NCI-H226 (cell line): ENCODE measurements around the gene NPC1L1.
"Not testable (repeated sequence)": the region's sequence is repeated elsewhere in the genome, so short reads cannot be mapped to it uniquely, and the experiment has no call there.

ENCODE experiments used
- DNase-seq: peaks from one replicate; pipeline ENCODE4 v3.0.0-alpha.2; 2015

The NPC1L1 gene

DNA sequence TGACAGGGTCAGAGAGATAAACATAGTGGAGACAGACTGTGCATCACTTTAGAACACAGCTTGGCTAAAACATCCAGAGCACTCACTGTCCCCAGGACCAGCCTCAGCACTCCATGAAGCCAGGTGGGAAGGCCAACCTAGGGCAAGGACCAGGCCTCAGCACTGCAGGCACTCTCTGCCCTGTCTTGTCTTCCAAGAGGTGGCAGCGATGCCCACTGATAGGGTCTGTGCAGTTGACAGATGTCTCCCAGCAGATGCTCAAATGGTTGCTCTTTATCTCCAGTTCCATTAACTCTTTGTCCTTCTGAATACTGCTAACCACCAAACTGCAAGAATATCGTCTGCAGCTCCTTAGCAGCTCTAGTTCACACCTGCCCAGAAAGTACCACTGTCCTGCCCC is 23.5 kb upstream of the NPC1L1 start:
- no peak for DNase-seq

DNA sequence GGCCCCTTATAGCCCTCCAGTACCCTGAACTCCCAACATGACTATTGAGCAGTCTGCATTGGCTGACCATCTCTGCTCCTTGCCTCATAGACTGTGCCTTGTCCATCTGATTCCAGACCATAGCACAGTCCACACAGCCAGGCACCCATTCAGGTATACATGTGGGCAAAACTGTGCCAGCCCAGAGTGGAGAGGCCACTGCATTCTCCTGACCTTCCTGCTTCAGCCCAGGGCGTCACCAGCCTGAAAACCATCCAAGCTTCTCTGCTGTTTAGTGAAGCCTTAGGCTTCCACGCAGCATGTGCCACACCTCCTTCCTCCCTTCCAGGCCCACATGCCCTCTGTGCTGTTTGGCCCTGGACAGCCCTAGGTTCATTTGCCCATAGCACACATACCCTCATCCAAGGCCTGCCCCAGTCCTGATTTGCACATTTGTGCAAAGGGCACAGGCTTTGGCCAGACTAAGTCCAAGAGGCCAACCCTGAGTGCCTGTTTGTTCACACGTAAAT is 22.1 kb upstream of the NPC1L1 start:
- DNase-seq: no peak

DNA sequence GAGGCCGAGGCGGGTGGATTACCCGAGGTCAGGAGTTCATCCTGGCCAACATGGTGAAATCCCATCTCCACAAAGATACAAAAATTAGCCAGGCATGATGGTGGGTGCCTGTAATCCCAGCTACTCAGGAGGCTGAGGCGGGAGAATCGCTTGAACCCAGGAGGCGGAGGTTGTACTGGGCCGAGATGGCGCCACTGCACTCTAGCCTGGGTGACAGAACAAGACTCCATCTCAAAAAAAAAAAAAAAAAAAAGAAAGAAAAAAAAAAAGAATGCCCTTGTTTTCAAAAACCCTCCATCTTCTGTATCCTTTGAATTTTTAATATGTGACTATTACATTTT is 21.5 kb upstream of the NPC1L1 start:
- DNase-seq: not testable (repeated sequence)

DNA sequence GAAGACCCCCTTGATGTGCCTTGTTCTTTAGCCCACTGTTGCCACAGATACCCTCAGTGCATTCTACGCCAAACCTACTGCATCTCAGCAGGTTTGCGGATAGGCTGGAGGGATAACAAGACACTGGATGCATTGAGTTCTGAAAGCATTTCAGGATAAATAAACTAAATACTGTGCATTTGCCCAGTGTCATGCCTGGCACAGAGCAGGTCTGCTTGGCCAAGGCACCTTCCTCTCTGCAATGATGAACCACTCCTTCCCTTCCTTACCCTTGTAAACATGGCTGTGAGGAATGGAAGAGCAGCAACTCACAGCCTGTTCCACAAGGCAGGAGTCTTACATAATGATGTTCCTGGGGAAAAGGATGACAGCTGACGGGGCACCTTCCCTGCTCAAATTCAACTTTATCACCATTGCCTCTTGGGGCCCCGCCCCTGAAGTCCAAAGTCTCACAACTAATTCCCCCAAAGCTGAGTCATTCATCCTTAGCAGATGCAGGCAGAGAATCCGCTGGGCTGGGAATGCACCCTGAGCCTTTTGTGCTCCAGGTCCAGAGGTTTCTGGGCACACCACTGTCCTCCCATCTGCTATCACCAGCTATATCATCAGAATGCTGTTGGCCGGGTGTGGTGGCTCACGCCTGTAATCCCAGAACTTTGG is 21.0 kb upstream of the NPC1L1 start:
- peak; percentile 83 for DNase-seq

DNA sequence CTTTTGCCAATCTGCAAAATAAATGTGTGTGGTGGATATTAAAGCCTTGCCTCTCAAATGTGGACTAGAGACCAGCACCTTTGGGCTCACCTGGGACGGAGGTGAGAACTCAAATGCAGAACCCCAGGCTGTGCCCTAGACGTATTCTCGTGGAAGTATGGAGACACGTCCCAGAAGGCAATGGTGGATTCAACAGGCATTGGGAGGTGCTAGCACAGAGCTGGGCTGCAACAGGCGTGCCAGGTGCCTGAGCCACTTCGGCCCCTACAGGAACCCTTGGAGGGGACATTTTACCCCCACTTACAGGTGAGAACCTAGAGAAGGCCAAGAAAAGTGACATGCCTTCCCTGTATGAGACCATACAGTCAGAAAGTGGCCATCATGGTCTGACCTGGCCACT is 20.4 kb upstream of the NPC1L1 start:
- no peak for DNase-seq

DNA sequence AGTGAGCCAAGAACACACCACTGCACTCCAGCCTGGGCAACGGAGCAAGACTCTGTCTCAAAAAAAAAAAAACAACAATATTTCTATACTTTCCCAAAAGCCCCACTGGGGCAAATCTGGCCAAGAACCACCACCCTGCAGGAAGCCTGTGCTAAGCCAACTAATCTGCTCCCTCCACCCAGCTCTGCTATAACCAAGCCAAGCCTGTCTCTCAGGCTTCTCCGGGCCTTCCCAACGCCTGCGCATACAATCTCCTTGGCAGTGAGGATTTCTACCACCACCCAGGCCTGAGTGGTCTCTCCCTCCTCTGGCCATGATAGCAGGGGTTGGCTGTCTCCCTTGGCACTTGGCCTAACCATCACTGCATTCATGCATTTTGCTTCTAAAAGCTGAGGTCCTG is 18.4 kb upstream of the NPC1L1 start:
- DNase-seq: no peak

DNA sequence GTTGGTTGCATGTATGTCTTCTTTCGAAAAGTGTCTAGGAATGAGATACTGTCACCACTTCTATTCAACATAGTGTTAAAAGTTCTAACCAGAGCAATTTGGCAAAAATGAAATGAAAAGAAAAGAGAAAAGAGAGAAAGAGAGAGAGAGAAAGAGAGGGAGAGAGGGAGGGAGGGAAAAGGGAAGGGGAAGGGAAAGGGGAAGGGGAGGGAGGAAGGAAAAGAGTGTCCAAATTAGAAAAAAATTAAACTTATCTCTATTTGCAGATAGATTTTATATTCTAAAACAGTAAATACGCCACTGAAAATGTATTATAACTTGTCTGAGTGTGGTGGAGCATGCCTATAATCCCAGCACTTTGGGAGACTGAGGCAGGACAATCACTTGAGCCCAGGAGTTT is 16.4 kb upstream of the NPC1L1 start:
- no peak for DNase-seq

DNA sequence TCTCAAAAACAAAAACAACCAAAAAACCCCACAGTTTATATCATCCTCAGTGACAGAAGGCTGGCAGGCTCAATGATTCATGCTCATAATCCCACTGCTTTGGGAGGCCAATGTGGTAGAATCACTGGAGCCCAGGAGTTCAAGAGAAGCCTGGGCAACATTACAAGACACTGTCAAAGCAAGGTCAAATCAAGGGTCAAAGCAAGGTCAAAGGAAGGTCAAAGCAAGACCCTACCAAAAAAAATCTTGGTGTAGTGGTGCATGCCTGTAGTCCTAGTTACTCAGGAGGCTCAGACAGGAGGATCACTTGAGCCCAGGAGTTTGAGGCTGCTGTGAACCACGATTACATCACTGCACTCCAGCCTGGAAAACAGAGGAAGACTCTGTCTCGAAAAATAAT is 14.2 kb upstream of the NPC1L1 start:
- no peak for DNase-seq

DNA sequence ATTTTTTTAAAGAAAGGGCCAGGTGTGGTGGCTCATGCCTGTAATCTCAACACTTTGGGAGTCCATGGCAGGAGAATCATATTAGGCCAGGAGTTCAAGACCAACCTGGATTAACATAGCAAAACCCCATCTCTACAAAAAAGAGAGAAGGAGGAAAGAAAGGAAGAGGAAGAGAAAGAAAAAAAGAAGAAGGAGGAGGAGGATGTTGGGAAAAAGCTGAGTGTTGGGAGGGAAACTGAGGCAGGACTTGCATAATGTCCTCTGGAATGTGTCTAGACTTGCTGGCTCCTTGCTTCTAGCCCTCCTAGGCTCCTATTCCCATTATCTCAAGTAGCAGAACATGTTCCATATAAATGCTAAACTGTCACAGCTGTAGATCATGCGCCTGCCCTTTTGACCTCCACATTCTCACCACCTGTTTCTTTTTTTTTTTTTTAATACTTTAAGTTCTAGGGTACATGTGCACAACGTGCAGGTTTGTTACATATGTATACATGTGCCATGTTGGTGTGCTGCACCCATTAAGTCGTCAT is 11.4 kb upstream of the NPC1L1 start:
- not testable (repeated sequence) for DNase-seq

DNA sequence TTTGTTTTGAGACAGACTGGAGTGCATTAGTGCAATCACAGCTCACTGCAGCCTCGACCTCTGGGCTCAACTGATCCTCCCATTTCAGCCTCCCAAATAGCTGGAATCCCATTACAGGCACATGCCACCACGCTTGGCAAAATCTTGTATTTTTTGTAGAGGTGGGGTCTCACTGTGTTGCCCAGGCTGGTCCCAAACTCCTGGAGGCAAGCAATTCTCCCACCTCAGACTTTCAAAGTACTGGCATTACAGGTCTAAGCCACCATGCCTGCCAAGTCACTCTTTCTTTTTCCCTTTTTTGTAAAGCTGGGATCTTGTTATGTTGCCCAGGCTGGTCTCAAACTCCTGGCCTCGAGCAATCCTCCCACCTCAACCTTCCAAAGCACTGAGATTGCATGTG is 8.3 kb upstream of the NPC1L1 start:
- DNase-seq: no peak

DNA sequence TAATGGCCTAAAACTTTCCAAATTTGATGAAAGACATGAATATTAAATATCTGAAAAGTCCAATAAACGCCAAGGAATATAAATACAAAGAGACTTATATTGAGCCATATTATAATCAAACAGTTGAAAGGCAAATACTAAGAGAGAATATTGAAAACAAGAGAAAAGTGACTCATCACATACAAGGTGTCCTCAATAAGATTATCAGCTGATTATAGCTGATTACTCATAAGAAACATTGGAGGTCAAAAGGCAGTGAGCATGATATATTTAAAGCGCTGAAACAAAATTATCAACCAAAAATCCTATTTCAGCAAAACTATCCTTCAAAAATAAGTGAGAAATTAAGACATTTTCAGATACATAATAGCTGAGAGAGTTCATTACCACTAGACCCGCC is 7.8 kb upstream of the NPC1L1 start:
- DNase-seq: no peak

DNA sequence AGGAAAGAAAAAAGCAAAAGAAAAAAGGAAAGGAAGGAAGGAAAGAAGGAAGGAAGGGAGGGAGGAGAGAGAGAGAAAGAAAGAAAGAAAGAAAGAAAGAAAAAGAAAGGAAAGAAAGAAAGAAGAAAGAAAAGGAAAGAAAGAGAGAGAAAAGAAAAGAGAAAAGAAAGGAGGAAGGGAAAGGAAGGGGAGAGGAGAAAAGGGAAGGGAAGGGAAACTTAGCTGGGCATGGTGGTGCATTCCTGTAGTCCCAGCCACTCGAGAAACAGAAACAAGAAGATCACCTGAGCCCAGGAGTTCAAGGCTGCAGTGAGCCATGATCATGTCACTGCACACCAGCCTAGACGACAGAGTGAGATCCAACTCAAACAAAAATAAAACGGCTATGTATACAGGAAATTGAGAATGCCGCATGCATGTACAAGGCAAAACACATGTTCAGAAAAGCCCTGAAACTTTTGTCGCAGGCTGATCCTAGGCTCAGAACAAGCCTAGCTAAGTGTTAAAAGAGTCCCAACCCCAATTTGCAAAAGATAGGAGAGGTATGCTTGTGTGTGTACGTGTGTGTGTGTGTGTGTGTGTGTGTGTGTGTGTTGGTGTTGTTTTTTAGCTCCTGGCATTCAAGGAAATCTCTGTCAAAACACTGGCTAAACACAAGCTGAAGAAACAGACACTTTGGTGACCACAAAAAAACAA is 6.6 kb upstream of the NPC1L1 start:
- no peak for DNase-seq

DNA sequence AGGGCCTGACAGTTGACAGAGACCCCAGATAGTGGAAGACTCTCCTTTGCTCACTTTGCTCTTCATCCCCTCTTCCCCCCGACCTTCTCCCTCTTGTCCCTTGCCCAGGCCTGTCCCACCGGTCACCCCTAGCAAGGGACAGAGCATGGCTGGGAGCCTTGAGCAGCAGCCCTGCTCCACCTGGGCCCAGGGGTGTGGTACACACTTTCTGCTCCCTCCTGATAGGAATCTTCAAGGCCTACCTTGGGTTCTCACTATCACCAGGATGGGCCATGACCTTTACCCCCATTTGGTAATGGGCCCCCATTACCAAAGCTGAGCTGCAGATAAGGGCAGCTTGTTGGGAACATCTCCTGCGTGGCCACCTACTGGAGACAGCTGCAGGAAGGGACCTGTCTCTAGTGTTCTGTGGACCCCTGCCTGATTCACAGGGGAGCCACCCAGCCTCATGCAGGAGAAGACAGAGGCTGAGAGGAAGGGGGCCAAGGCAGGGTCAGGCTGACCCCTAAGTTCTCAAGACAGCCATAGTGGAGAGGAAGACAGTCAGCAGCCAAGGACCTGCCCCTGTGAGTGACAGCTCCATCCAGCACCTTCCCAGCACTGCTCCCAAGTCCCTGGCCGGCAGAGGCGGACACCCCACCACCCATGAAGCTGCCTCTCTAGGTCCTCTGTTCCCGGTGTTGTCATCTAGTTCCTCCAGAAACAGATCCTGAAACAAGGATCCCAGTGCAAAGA is 913 bp upstream of the NPC1L1 start:
- DNase-seq: no peak

DNA sequence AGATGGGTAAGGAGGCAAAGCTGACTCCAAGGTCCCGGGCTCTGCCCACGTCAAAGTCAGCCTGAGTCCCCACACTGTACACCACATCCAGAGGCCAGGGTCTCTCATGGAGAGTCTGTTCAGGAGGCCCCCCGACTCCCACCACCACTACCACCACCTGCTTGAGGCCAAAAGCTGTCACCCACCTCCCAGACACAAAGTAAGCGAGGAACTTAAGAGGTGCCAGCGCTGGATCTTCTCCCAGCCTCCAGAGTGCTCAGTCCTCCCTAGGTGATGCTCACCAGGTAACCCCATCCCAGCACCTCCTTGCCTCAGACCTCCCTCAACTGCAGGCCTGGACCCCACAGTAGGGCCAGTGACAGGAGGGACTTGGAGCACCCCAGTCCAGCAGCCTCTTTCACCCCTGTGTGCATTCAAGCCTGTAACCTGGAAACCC is 520 bp downstream of the NPC1L1 start:
- DNase-seq: no peak

DNA sequence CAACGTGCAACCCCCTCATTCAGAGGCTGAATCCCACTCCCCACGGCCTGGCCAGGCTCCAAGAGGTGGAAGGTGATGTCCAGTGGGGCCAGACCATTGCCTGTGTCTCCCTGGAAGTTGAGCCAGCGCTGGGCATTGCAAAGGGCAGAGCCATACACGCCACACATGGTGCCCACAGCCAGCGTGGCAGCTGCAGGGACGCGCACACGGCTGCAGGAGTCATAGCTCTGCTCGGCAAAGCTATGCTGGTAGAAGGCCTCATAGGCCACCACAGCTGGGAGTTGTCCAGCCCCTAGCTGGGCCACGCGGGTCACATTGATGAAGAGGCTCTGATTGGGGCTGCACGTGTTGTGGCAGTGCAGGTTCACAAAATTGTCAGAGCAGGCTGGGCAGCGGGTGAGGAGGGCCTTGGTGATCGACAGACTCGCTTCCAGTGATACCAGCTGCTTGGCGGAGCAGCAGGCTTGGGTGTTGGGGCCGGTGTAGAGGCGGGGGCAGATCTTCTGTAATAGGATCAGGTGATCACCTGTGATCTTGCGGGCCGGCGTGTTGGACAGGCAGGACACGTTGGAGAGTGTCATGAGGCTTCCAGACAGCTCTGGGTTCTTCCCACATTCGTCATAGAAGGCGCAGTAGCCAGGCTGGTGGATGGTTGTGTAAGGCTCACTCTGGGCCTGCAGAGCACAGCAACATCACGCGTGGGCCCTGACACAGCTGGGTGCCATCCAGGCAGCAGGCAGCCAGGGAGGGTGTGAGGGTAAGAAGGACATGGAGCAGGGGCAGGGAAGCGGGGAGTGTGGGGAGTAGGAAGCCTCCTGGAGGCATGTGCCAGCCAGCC is 1.2 kb downstream of the NPC1L1 start:
- no peak for DNase-seq

DNA sequence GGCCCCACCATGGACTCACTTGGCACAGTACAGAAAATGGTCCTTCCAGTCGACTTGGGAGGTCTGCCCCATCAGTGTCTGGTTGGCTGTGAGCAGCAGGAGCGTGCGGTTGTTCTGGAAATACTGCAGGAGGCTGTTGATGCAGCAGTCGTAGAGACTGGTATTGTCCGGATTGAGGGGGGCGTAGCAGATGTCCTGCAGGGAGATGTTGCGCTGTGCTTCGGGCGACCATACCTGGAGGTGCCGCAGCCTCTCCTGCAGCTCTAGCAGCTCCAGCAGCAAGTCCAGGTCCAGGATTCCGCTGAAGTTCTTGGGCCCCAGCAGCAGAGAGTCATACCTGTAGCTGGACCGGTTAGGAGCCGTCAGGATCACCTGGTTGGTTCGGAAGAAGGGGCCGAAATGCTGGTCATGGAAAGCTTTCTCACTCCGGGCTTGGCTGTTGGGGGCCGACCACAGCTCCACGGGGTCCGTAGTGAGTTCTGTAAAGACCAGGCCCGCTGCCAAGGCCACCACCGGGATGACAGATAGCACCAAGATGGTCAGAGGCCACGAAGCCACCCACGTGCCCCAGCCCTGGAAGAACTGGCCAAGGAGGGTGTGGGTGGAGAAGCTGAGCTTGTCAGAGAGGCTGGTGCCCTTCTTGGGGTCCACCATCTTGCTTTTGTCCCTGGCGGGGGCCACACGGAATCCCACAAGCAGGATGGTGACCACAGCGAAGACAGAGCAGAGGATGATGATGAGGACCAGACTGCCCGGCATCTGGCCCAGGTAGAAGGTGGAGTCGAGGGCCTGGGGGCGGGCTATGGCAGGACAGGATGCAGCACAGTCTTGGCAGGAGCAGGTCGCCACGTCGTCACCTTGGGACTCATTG is 2.1 kb downstream of the NPC1L1 start:
- no peak for DNase-seq

DNA sequence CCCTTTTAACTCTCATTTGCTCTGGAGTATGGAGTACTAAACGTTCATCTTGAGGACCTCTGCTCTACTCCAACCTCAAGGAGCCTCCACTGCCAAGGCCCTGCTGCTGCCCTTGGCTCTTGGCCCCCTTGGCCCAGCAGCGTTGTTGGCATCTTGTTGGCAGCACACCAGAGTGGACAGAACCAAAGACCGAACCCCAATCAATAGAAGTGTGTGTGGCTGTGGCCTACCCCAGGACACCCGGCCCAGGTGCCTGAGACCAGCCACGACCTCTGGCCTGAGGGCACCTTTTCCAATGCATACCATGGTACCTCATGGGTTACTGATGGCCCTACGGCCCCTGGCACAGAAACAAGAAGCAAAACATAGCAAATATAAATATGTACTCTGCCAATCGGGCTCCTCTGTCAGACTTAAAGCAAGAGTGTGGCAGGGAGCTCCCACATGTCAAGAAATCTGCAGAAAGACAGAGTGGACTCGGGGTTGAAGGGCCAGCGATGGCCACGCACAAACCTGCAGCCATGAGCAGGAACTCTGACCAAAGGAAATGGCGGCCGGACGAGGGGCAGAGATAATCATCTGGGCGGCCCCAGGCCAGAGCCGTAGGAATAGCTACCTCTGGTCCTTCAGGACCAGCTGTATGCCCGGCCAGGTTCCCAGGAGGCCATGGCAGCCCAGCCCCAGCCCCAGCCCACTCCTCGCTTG is 2.9 kb downstream of the NPC1L1 start:
- DNase-seq: no peak

DNA sequence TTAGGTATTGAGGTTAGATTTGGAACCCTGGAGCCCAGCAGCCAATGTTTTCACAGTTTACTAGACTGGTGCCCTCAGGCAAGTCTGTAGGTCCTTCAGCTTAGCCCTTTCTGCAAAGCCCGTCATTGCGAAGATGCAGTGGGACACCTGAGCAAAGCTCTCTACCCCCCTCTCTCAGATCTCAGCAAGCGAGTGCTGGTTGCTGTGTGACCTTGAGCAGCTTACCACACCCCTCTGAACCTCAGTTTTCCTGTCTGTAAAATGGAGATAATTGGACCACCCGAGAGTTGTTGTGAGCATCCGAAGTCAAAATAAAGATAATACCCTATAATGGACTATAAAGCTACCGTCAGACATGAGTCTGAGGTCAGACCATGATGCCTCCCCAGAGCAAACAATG is 3.7 kb downstream of the NPC1L1 start:
- no peak for DNase-seq

DNA sequence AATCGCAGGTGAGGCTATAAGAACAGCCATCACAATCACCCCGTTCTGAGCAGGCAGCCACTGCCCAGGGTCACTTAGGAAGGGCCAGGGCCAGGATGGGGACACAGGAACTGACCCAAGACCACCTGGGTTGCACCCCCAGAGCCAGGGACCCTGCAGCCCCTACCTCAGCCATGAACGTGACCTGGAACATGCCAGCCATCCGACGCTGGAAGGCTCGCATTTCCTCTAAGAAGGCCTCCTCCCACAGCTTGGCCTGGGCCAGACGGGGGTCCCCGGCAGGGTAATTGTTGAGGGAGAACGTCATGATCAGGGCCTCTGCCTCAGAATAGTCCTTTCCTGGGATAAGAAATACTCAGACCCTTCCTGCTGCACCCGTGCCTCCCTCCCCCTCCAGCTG is 5.0 kb downstream of the NPC1L1 start:
- no peak for DNase-seq

DNA sequence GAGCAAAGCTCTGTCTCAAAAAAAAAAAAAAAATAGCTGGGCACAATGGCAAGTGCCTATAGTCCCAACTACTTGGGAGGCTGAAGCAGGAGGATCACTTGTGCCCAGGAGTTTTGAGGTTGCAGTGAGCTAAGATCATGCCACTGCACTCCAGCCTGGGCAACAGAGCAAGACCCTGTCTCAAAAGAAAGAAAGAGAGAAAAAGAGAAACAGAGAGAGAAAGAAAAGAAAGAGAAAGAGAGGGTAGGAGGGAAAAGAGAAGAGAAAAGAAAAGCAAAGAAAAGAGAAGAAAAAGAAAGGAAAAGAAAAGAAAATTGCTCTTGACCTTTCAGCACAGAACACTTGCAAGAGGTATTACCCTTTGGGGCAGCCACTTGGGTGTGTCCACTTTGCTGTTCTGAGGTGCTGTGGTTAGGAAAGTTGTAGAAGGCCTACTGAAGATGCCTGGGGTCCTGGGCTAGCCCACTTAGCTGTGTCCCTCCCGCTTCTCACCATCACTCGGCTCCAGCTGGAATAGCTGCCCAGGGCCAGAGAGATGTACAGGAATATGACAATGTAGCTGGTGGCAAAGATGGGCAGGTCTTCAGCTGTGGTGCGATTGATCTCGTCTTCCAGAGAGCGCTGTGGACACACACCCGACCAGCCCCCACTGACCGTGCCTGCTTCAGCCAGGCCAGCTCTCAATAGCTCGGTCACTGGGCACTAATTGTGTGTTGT is 5.6 kb downstream of the NPC1L1 start:
- no peak for DNase-seq

DNA sequence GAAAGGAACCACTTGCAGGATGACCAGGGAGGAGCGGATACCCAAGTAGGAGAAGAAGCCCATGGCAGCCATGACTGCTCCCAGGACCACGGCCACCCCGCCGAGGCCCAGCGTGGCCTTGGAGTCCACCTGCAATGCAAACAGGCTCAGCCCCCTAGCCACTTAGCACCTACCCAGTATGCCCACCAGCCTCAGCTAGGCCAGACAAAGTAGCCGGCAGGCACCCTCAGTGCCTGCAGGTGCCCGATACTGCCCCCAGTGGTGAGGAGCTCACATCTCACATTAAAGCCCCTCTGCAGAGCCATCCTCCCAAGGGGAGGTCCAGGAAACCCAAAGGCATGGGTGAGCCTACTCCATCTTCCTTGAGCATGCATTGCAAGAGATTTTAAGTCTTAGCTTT is 6.6 kb downstream of the NPC1L1 start:
- DNase-seq: peak; percentile 47
